H1 (cell line): ENCODE data around the gene SLC39A7. TPM values are rescaled to one million over a fixed set of nuclear protein-coding genes. Genes with fewer than 3 reads are reported as not detected.

Source experiments
- CTCF ChIA-PET: fragments of 300-600 bp; sonication (Branson Sonifier 250); formaldehyde crosslinking; loops from one replicate; lab custom pipeline; 2021; ENCODE audit not compliant: partially characterized antibody; lab: Charles Lee
- POLR2A ChIA-PET: fragments of 300-600 bp; sonication (Branson Sonifier 250); formaldehyde crosslinking; loops from one replicate; lab custom pipeline; 2021; ENCODE audit warnings: inconsistent platforms; ENCODE audit not compliant: partially characterized antibody; lab: Charles Lee
- DNase-seq, 2 experiments: peaks; one replicate each; pipeline versions ENCODE4 v3.0.0 to v3.0.0-alpha.2; 2010 to 2022; ENCODE audit warnings: low spot score in 2 of 2, low read depth in 1 of 2, mixed read lengths in 1 of 2
- FAIRE-seq: peaks from 2 replicates; lab custom pipeline; 2011; peaks lifted over from hg19 to GRCh38; lab: Jason Lieb, UNC
- H2AFZ ChIP-seq: 2 replicates; pipeline ENCODE4 v1.8.1; 2012; ENCODE audit warnings: low read length, inconsistent platforms
- H2AK5ac ChIP-seq: 2 replicates; pipeline ENCODE4 v1.6.1; 2013; ENCODE audit warnings: low read depth, low read length
- H2BK120ac ChIP-seq: replicated peaks from 2 replicates; pipeline ENCODE3; 2013; ENCODE audit warnings: low read depth, low read length, inconsistent platforms
- H2BK12ac ChIP-seq: 2 replicates; pipeline ENCODE4 v1.6.1; 2013; ENCODE audit warnings: low read depth, low read length
- H2BK15ac ChIP-seq: 2 replicates; pipeline ENCODE4 v1.6.1; 2013; ENCODE audit warnings: low read length
- H2BK20ac ChIP-seq: 2 replicates; pipeline ENCODE4 v1.6.1; 2013; ENCODE audit warnings: low read length
- H2BK5ac ChIP-seq: 2 replicates; pipeline ENCODE4 v1.6.1; 2013; ENCODE audit warnings: low read depth, low read length
- H3K14ac ChIP-seq: 2 replicates; pipeline ENCODE4 v1.6.1; 2013; ENCODE audit warnings: inconsistent platforms; ENCODE audit not compliant: insufficient read length
- H3K18ac ChIP-seq: 2 replicates; pipeline ENCODE4 v1.6.1; 2013; ENCODE audit warnings: low read length; ENCODE audit errors: extremely low read depth
- H3K23ac ChIP-seq: 2 replicates; pipeline ENCODE4 v1.6.1; 2013; ENCODE audit warnings: inconsistent platforms; ENCODE audit not compliant: insufficient read length
- H3K23me2 ChIP-seq: 2 replicates; pipeline ENCODE4 v1.6.1; 2013; ENCODE audit warnings: low read depth, low read length
- H3K27ac ChIP-seq: 2 replicates; pipeline ENCODE4 v1.6.1; 2011; ENCODE audit warnings: low read depth, low read length, inconsistent platforms
- H3K27me3 ChIP-seq, 4 experiments: replicated peaks in 1 of 4; 1 replicate in 1 of 4; 2 replicates in 3 of 4; pipeline versions ENCODE4 v1.6.1 to v1.8.1; 2011 to 2013; ENCODE audit warnings: low read length in 3 of 4, mild to moderate bottlenecking in 3 of 4, inconsistent platforms in 2 of 4, mixed read lengths in 2 of 4, moderate library complexity in 1 of 4; ENCODE audit not compliant: control insufficient read depth in 3 of 4, insufficient read depth in 3 of 4; ENCODE audit errors: extremely low read depth in 1 of 4
- H3K36me3 ChIP-seq, 4 experiments: 2 replicates each; pipeline versions ENCODE4 v1.6.1 to v1.8.1; 2011 to 2013; ENCODE audit warnings: mild to moderate bottlenecking in 4 of 4, low read length in 3 of 4, moderate library complexity in 2 of 4, control low read depth in 1 of 4, inconsistent platforms in 1 of 4; ENCODE audit not compliant: insufficient read depth in 4 of 4, control insufficient read depth in 2 of 4
- H3K4ac ChIP-seq: replicated peaks from 2 replicates; pipeline ENCODE3; 2013; ENCODE audit warnings: low read length, low read depth, mixed read lengths, inconsistent platforms; ENCODE audit not compliant: insufficient read length
- H3K4me1 ChIP-seq, 4 experiments: replicated peaks in 1 of 4; 1 replicate in 1 of 4; 2 replicates in 3 of 4; pipeline versions ENCODE4 v1.6.1 to v1.8.1; 2011 to 2013; ENCODE audit warnings: low read length in 3 of 4, inconsistent platforms in 2 of 4, mixed read lengths in 1 of 4; ENCODE audit not compliant: insufficient read depth in 4 of 4, control insufficient read depth in 3 of 4
- H3K4me2 ChIP-seq, 2 experiments: 2 replicates each; pipeline versions ENCODE4 v1.6.1 to v1.8.1; 2011 to 2013; ENCODE audit warnings: low read depth in 2 of 2, low read length in 2 of 2, control low read depth in 1 of 2, inconsistent platforms in 1 of 2, mild to moderate bottlenecking in 1 of 2; ENCODE audit not compliant: insufficient read depth in 1 of 2
- H3K4me3 ChIP-seq, 4 experiments: fragments of 200-600, 300-600 bp in 1 of 4; sonication (generic), shearing (Covaris generic), sonication (Bioruptor Twin) in 1 of 4; 2 replicates each; pipeline versions ENCODE4 v1.5.1 to v1.8.1; 2011 to 2016; ENCODE audit warnings: low read length in 4 of 4, low read depth in 3 of 4, control low read depth in 2 of 4, inconsistent platforms in 2 of 4, mild to moderate bottlenecking in 2 of 4, mixed read lengths in 1 of 4, moderate library complexity in 1 of 4; ENCODE audit not compliant: insufficient read depth in 2 of 4; ENCODE audit errors: extremely low read depth in 1 of 4
- H3K56ac ChIP-seq: replicated peaks from 2 replicates; pipeline ENCODE3; 2013; ENCODE audit warnings: low read depth, mild to moderate bottlenecking, mixed read lengths, low read length, inconsistent platforms; ENCODE audit not compliant: insufficient read length
- H3K79me1 ChIP-seq: 2 replicates; pipeline ENCODE4 v1.6.1; 2013; ENCODE audit warnings: low read depth, low read length, control low read depth
- H3K79me2 ChIP-seq, 2 experiments: 2 replicates each; pipeline versions ENCODE4 v1.6.1 to v1.8.1; 2012 to 2013; ENCODE audit warnings: low read length in 2 of 2, mild to moderate bottlenecking in 2 of 2, inconsistent platforms in 1 of 2; ENCODE audit not compliant: insufficient read depth in 2 of 2, control insufficient read depth in 1 of 2
- H3K9ac ChIP-seq, 4 experiments: replicated peaks in 1 of 4; 1 replicate in 1 of 4; 2 replicates in 3 of 4; pipeline versions ENCODE4 v1.6.1 to v1.8.1; 2011 to 2013; ENCODE audit warnings: low read depth in 3 of 4, low read length in 3 of 4, control low read depth in 2 of 4, mild to moderate bottlenecking in 2 of 4, moderate library complexity in 2 of 4, inconsistent platforms in 1 of 4; ENCODE audit errors: extremely low read depth in 1 of 4
- H3K9me3 ChIP-seq, 2 experiments: 2 replicates each; pipeline versions ENCODE4 v1.6.1 to v1.8.1; 2012 to 2013; ENCODE audit warnings: mild to moderate bottlenecking in 2 of 2, moderate library complexity in 2 of 2, control low read depth in 1 of 2, inconsistent platforms in 1 of 2, low read depth in 1 of 2, low read length in 1 of 2, mixed read lengths in 1 of 2; ENCODE audit not compliant: insufficient read depth in 2 of 2
- H4K20me1 ChIP-seq, 2 experiments: replicated peaks in 1 of 2; 2 replicates each; pipeline versions ENCODE3 to v1.8.1; 2011 to 2013; ENCODE audit warnings: inconsistent platforms in 2 of 2, low read length in 2 of 2, mild to moderate bottlenecking in 1 of 2; ENCODE audit not compliant: insufficient read depth in 2 of 2, control insufficient read depth in 1 of 2
- H4K5ac ChIP-seq: 2 replicates; pipeline ENCODE4 v1.6.1; 2013; ENCODE audit warnings: low read length, low read depth, mixed read lengths, inconsistent platforms; ENCODE audit not compliant: insufficient read length
- H4K8ac ChIP-seq: 2 replicates; pipeline ENCODE4 v1.8.0; 2013; ENCODE audit warnings: mild to moderate bottlenecking, moderate library complexity, low read length, inconsistent platforms; ENCODE audit not compliant: insufficient read depth; ENCODE audit errors: extremely low read depth
- H4K91ac ChIP-seq: replicated peaks from 2 replicates; pipeline ENCODE3; 2013; ENCODE audit warnings: low read length, mixed read lengths, inconsistent platforms; ENCODE audit not compliant: insufficient read length
- ASH2L ChIP-seq: fragments of 200-600, 300-600 bp; sonication (generic); IDR thresholded peaks from one replicate; pipeline ENCODE4 v1.7.1; 2017; ENCODE audit warnings: low read length
- BACH1 ChIP-seq: IDR thresholded peaks from 2 replicates; pipeline ENCODE4 v1.6.1; 2012; ENCODE audit warnings: low read length, improper control_type of control experiment
- CBX8 ChIP-seq: fragments of 300-800, 300-1000 bp; sonication (generic); IDR thresholded peaks from 2 replicates; pipeline ENCODE4 v1.7.1; 2016; ENCODE audit warnings: low read depth, low read length, borderline replicate concordance
- TBP ChIP-seq: IDR thresholded peaks from 2 replicates; pipeline ENCODE4 v1.6.1; 2011; ENCODE audit warnings: low read depth, low read length, improper control_type of control experiment
- WGBS, 2 experiments: shearing (Covaris generic) in 1 of 2; methylation state at CpG; one replicate each; pipeline versions ENCODE4 v1.1.6 to v1.1.7; 2013 to 2015; ENCODE audit warnings: low lambda C conversion rate in 2 of 2, mixed read lengths in 2 of 2, inconsistent platforms in 1 of 2, low coverage in 1 of 2, missing lambda C conversion rate in 1 of 2; ENCODE audit not compliant: insufficient replicate concordance in 2 of 2, insufficient coverage in 1 of 2, insufficient read length in 1 of 2; ENCODE audit errors: extremely low coverage in 1 of 2, missing lambda C conversion rate in 1 of 2; 5-methylcytosine and 5-hydroxymethylcytosine counted together
- polyA plus RNA-seq, 7 experiments: library from polyadenylated mRNA; depleted of rRNA in 3 of 7; stranded (reverse) in 5 of 7; unstranded in 2 of 7; fragments of >200 nt in 5 of 7; fragments of 200-250 nt in 2 of 7; gene quantifications; 1 replicate in 5 of 7; 2 replicates in 1 of 7; 4 replicates in 1 of 7; pipeline versions ENCODE4 v1.2.1 to v1.2.3, GENCODE V29; 2011 to 2013; ENCODE audit warnings: missing spikeins in 2 of 7, mixed read lengths in 2 of 7
- total RNA-seq: library from RNA; stranded (reverse); fragmentation: NEBNext Ultra II Directional; extraction: Animal tissue kit (Norgen Biotek cat#: 25700); gene quantifications from 2 replicates; pipeline ENCODE4 v1.2.1, GENCODE V29; 2021

The SLC39A7 gene
- total and polyA plus RNA-seq, 2 of the 8 experiments (the other 6 are each of a cell fraction or from before 2014, with no cell fraction given), result 63.3 to 123 TPM

DNA sequence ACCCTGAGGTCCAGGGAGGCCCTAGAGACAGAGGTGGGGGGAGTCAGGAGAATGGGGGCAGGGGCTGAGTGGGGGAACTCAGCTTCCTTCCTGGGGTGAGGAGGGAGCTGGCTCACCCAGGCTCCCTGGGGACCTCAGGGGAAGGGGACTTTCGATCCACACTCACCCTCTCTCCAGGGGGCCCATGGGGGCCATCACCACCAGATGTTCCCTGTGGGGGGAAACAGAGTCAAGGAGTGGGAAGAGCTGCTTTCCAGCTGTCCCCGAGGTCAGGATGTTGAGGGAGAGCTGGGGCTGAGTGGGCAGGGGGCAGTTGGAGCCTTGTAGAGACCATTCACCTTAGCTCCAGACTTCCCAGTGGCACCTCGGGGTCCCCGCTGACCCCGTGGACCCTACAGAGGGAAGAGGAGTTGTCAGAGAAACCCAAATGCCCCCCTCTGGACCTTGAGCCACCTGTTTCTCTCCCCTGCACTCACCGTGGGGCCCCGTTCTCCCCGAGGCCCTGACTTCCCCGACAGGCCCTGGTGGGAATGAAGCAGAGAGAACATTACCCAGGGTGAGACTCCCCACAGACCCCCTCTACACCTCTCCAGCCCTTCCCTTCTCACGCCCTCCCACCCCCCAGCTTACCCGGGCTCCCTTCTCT, 27.0 kb upstream of the SLC39A7 start:
- Histone ChIP-seq H4K8ac (no peak overlapping the region), H3K4ac (no peak overlapping the region), H3K36me3 (no peaks in the 10 kb centered on the region), H3K27ac (no peak overlapping the region), H3K14ac (no peak overlapping the region), H3K9me3 (no peaks in the 10 kb centered on the region), H2BK5ac (no peak overlapping the region), H2BK12ac (no peak overlapping the region), H2BK20ac (no peak overlapping the region), H4K20me1 (peaks cover 0 to 3% of the 10 kb centered on the region in 2 experiments), H4K91ac (no peak overlapping the region), H3K23me2 (no peaks in the 10 kb centered on the region), H2AFZ (no peak overlapping the region), H2AK5ac (no peak overlapping the region), H3K27me3 (no peaks in the 10 kb centered on the region), H2BK120ac (no peak overlapping the region), H3K23ac (no peak overlapping the region), H2BK15ac (no peak overlapping the region), H3K4me1 (no peaks in the 10 kb centered on the region; a peak in 2 of 7 replicates), H3K4me3 (no peak overlapping the region), H3K79me2 (no peaks in the 10 kb centered on the region), H3K9ac (no peak overlapping the region), H3K56ac (no peak overlapping the region), H3K79me1 (no peaks in the 10 kb centered on the region), H3K4me2 (no peak overlapping the region), H3K18ac (no peak overlapping the region), H4K5ac (no peak overlapping the region)
- TF ChIP-seq CBX8 (no peak), ASH2L (no peak), TBP (no peak), BACH1 (no peak)
- WGBS, 2 experiments, result 89% methylated on average over 8 of the region's 11 CpGs; no CpG with 5 or more reads in 1 of the 2 experiments
- CTCF ChIA-PET, result interaction anchor here (0.7 to 5.5 kb wide), 27 partner anchors 8 to 282 kb away, joined by 3 to 74 read pairs (median 6); partner anchors contain the start of gene COL11A2
- POLR2A ChIA-PET, result interaction anchor here (0.6 to 3.8 kb wide), 9 partner anchors 30 to 202 kb away, joined by 3 to 17 read pairs (median 4); partner anchors contain the start of gene RING1
- no peak for FAIRE-seq
- DNase-seq, result no peak
